Stimulated activated CD4-positive, alpha-beta T cell treated with anti-CD3 and anti-CD28 coated beads, Interleukin-4, amount 100 ng/mL, for 1 hour (primary cell): ENCODE results near the gene GADD45B.
A peak's percentile ranks its signal among the peaks of the same experiment; 100 is the strongest.
"Not testable (repeated sequence)": the region's sequence is repeated elsewhere in the genome, so short reads cannot be mapped to it uniquely, and the experiment has no call there.

Experiments
- DNase-seq: peaks from one replicate; pipeline ENCODE4 v3.0.0-alpha.2; 2020

The GADD45B gene

DNA sequence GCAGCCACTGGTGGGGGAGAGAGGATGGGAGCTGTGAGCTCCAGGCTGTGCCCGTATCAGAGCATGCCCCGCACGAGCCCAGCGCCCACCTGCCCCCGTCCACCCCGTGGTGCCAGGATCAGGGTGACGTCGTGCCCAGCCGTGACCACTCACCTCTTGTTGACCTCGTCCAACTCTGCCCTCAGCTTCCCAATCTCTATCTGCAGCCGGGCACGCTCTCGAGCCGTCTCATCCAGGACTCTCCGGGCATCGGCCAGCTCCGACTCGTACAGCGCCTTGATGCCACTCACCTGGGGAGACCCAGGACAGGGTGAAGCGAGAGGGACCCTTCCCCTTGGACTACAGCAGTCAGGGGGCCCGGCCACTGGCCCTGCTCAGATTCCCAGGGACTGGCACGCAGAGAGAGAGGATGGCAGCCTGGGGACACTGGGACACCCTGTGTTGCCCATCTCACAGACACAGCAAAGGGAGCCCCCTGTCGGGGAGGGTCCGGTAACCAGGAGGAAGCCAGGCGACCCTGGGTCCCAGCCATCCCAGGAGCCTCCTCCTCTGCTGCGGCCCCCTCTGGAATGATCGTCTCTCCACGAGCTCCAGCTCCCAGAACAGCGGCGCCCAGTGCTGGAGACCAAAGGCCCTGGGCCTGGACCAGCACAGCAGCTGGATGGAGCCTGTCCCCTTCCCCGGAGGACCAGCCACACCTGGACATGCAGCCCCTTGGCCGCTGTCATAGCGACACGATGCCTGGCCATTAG lies 31.5 kb upstream of the GADD45B start:
- no peak for DNase-seq

DNA sequence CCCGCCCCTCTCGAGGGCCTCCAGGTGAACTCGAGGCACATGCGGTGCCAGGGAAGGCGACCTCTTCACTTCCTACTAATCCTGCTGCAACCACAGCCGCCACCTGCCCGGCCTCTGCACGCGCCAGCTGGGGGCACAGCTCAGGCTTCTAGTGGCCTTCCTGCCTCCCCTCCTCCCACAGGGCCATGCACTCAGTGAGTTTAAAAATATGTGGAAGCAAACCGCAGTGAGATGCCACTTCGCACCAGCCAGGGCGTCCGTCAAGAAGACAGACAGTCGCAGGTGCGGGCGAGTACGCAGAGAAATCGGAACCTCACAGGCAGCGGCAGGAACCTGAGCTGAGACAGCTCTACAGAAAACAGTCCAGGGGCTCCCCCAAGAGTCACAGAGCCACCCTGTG lies 29.5 kb upstream of the GADD45B start:
- no peak for DNase-seq

DNA sequence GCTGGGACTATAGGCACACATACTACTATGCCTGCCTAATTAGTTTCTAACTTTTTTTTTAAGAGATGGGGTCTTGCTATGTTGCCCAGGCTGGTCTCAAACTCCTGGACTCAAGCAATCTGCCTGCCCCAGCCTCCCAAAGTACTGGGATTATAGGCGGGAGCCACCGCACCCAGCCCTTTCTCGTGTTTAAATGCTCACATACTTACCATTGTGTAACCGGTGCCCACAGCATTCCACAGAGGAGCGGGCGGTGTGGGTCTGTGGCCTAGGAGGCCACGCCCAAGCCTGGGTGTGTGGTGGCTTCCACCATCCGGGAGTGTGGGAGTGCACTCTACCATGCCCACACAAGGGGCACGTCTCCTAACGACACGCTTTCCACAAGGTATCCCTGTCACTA lies 26.9 kb upstream of the GADD45B start:
- no peak for DNase-seq

DNA sequence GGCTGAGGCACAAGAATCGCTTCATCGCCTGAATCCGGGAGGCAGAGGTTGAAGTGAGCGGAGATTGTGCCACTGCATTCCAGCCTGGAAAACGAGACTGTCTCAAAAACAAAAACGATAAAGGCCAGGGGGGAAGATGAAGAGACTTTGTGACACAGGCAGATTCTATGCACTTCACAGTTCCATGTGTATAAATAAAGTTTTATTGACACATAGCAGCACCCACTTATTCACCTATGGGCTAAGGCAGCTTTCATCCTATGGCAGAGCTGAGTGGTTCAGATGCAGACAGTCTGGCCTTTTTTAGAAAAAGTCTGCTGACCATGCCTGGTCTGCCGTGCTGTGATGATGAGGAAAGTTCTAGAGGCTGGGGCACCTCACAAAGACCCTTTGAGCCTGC lies 24.8 kb upstream of the GADD45B start:
- no peak for DNase-seq

DNA sequence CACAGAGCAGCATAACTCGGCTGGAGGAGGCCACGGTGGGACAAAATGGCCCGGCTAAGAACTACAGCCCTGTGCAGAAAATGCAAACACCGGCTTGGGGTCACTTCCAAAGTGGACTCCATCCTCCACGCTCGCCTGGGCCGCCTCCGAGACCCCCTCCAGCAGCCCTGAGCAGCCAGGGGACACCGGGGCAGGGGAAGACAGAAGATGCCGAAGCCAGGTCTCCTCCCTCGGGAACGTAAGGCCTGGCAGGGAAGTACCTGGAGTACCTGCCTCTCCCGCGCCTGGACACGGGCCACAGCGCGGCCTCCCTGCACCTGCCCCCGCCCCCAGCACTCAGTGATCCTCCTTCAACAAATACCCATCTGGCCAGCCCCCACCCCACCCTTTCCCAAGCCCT lies 24.2 kb upstream of the GADD45B start:
- DNase-seq = no peak

DNA sequence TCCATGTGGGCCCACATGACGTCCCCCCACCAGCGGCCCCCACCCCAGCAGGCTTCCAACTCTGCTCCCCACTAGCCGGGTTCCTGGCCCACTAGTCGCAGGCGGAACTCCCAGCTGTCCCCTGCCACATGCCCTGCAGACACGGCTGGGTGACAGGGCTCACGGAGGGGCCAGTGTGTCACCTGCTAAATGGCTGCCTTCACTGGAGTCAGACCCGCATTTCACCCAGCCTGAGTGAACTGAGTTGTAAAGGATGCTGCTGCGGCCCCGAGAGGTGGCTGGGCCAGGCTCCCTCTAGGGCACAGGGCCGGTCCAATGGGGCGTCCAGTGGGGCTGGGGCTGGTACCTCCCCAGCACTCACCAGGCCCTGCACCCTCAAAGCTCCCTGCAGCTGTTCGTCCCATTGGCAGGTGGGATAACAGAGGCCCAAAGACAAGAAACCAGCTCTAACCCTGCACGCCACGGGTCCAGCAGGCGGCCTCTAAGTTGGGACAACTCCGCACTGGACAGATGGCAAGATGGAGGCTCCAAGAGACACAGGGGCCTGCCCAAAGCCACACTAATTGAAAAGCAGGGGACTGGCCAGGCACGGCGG lies 22.4 kb upstream of the GADD45B start:
- DNase-seq = no peak

DNA sequence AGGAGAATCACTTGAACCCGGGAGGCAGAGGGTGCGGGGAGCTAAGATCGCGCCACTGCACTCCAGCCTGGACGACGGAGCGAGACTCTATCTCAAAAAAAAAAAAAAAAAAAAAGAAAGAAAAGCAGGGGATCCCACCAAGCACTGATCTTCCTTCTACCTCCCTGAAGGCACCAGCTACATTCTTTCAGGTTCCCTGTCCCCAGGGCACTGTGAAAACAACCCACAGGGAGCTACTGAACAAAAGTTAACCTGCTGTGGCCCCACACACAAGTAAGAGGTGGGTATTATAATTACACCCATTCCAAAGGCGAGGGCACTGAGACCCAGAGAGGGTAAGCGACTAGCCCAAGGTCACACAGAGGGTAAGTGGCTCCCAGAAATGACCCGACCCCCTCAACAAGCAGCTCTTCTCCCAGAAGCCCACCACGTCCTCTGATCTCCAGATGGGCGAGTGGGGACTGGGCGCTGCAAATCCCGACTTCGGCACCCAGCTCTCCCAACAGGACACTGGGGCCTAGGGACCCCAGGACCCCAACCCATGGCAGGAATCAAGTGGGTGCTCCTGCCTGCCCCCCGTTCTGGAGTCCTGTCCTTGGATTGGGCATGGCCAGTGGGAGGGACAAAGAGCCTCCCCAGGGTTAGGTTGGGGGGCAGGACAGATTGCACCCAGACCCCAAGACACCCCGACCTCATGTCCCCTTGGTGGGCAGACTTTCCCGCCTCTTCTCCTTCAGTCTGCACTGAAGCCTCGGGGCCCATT lies 21.5 kb upstream of the GADD45B start:
- no peak for DNase-seq

DNA sequence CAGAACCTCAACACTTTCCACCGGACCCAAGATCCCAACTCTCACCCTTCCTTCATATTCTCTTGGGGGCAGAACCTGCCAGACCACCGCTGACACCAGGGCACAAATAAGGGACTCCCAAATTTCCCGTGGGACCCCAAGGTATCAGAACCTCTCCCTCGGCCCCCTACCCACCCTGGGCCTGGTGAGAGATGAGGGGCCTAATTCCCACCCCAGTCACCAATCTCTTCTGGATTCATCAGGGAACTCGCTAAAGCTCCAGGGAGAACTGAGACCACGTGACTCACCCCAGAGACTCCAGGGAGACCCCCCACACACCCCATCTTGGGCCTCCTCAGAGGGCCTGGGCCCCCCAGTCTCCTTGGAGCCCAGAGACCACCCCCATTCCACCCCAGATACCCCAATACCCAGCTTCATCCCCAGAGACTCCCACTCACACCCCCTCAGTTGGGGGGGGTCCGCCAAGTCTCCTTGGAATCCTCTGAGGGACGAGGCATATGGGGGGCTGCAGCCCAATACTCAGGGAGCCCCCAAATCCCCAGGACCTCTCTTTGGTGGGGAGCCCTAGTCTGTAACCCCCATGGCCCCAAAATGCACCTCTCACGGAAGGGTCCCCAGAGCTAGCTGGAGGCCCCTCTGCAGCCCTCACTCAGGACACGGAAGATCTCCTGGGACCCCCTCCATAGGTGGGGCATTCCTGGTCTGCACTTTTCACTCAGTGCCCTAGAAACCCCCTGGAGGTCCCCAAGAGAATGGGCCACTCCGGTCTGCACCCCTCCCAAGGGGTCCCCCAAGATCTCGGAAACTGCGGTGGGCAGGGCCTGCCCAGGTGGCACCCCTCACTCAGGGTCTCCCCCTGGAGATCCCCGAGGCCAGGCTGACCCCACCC lies 20.7 kb upstream of the GADD45B start:
- no peak for DNase-seq

GRCh38 chr19:2455851-2456570 lies 19.9 kb upstream of the GADD45B start:
- peak; percentile 61 for DNase-seq

DNA sequence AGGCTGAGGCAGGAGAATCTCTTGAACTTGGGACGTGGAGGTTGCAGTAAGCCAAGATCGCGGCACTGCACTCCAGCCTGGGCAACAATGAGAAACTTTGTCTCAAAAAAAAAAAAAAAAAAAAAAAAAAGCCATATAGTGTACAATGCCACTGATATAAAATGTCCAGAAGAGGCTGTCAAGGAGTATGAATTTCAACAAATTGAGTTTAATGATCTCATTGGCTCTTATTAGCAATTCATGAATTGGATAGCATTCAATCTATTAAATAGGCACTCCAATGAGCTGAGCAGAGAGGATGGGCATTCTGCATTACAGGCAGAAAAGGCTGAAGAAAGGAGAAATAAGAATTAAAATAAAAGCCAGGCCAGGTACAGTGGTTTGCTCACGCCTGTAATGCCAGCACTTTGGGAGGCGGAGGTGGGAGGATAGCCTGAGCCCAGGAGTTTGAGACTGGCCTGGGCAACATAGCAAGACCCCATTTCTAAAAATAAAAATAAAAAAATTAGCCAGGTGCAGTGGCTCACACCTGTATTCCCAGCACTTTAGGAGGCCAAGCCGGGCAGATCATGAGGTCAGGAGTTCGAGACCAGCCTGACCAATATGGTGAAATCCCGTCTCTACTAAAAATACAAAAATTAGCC lies 18.4 kb upstream of the GADD45B start:
- DNase-seq = no peak

- no peak for DNase-seq
Observed at GRCh38 chr19:2458054-2458453, 17.9 kb upstream of the GADD45B start.

GRCh38 chr19:2458776-2459175 lies 17.2 kb upstream of the GADD45B start:
- DNase-seq = not testable (repeated sequence)

- DNase-seq = no peak
Observed at GRCh38 chr19:2460245-2460644, 15.7 kb upstream of the GADD45B start.

- DNase-seq = peak; percentile 71
Observed at GRCh38 chr19:2461751-2462634, 13.9 kb upstream of the GADD45B start.

GRCh38 chr19:2462635-2463421 lies 13.1 kb upstream of the GADD45B start:
- DNase-seq = no peak

DNA sequence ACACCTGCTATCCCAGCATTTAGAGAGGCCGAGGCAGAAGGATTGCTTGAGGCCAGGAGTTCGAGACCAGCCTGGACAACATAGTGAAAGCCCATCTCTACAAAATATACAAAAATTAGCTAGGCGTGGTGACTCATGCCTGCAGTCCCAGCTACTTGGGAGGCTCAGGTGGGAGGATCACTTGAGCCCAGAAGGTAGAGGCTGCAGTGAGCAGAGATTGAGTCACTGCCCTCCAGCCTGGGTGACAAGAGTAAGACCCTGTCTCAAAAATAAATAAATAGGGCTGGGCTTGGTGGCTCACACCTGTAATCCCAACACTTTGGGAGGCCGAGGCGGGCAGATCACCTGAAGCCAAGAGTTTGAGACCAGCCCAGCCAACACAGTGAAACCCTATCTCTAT lies 12.2 kb upstream of the GADD45B start:
- DNase-seq = not testable (repeated sequence)

- DNase-seq = no peak
Observed at GRCh38 chr19:2464389-2464788, 11.5 kb upstream of the GADD45B start.

DNA sequence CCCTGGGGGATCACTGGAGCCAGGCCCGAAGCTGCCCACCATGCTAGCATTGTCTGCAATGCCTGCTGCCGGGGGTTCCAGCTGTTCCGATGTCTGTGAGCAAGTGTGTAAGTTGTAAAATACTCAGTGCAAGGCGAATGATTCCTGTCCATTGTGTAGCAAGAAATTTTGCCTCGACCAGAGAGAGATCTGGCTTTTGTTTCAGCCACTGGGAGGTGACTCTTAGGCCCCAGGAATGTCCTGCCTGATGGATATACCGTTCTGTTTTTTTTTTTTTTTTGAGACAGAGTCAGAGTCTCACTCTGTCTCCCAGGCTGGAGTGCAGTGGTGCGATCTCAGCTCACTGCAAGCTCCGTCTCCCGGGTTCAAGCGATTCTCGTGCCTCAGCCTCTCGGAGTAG lies 7.3 kb upstream of the GADD45B start:
- DNase-seq = no peak

DNA sequence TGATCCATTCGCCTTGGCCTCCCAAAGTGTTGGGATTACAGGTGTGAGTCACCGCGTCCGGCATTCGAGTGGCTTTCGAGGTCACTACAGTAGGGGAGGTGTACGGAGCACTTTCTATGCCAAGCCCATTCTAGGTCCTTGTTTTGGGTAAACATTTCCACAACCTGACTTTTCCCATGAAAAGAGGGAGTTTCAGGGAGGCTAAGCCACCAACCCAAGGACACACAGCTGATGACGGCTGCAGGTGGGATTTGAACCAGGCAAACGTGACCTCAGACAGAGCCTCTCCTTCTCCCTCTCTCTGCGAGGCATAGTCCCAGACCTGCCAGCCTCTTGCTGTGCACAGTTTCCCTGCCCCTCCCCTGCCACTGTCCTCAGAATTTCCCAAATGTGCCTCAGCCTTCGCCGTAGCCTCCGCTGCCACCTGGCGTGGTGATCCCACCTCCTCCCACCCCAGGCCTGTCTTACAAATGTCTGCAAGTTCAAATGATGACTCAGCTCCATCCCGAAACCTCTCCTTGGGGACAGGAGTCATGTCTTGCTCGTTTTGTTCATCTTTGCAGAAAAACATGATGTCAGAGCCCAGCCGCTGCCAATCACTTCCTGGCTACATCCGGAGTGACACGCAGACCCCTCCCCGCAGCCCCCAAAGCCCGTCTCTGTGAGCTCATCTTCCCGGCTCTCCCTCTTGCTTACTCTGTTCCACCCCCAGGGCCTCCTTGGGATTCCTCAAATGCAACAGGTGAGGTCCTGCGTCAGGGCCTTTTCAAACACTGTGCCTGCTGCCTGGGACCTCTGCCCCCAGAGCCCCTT lies 6.6 kb upstream of the GADD45B start:
- peak; percentile 28 for DNase-seq
